CD4-positive, alpha-beta T cell treated with Interferon alpha-2 for 1 hour (primary cell): ENCODE results near the gene SLC48A1.

Experiments used
- DNase-seq, 2 donors: peaks; one replicate each; pipeline ENCODE4 v3.0.0-alpha.2; 2020 to 2022

SLC48A1 gene

GRCh38 chr12:47778881-47779280 lies 5.8 kb downstream of the SLC48A1 start:
- no peak for DNase-seq

GRCh38 chr12:47779301-47779942 lies 6.4 kb downstream of the SLC48A1 start:
- DNase-seq: peak; percentile 87 to 92

GRCh38 chr12:47779943-47780504 lies 7.0 kb downstream of the SLC48A1 start:
- no peak for DNase-seq

DNA sequence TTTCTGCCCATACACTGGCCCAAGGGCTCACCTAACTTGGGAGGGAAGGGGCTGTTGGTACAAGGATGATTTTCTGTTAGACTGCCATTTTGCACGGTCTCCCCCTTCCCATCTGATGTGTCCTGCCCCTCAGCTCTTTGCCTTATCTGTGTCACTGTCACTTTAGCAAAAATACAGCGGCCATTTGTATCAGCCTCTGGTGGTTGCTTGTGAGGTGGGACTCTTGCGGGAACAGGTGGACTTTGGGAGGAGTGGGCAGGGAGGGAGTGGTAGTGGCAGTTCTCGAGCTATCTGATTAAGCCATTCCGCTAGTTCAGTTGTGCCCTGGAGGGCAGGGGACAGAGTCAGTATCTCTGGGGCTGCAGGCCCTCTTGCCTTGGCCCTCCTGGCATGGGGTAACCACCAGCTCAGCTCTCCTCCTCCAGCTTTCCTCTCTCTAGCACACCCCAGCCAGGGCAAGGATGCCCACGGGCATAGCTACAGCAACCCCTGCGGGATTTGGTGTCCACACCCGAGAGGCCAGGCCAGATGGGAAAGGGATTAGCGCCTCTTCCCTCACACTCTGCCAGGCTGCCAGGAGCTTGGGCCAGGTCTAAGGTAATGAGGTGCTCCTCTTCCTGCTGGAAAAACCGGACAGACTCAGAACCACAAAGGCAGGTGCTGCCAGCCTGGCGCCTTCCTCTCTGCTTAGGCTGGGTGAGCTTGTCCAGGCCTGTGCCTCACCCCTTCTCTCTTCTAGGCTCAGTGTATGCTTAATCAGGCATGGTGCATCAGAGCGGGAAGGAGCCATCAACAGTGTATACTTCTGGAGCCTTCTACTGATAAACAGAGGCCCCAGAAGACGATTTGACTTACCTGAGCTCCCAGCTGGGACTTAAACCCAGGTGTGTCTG lies 8.7 kb downstream of the SLC48A1 start:
- DNase-seq: no peak

DNA sequence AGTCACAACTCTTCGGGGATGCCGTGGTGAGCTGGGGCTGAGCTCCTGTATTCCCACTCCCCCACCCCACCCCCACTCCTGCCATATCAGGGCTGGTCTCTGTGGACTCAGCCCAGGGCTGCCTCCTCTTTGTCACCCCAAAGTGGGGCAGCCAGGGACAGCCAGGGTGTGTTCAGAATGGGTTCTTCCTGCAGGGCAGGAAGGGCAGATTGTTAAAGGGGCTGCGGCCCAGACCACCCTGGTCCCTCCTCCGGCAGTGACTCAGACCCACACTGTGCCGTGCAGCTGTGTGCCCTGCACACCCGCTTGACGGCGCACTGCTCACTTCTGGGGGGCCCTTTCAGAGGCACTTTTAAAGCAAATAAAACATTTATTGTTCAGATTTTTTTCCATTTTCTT lies 9.3 kb downstream of the SLC48A1 start:
- DNase-seq: no peak

DNA sequence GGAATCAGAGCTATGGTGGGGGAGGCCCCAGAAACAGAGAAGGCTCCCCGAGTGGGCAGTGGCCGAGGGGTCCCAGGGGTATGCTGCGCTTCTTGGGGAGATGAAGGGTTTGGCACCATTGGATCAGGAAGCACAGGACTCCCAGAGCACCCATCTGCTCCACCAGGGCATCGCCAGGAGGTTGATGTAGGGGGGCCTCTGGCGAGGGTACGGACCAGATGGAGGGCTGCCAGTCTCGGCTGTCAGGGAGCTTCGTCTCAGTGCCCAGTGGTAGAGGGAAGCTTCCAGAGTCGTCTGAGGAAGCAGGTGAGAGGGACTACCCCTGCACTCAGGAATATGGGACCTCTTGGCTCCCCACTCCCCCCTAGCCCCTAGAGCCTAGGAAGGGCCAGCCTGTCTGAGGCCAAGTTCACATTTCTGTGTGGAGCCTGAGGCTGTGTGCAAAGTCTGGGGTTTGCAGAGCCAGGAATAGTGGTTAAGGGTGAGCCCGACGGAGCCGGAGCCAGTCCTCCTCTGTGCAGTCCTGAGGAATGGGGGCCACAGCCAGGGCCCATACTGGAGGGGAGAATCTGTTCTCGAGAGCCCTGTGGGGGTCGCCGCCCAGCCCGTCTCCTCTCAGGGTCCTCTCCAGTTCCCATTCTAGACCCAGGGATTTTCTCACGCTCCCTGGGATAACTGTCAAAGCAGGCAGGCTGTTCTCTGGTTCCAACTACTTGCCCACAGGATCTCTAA lies 10.2 kb downstream of the SLC48A1 start:
- DNase-seq: no peak

- DNase-seq: no peak
These were observed 11.1 kb downstream of the SLC48A1 start for GRCh38 chr12:47783821-47784819.

DNA sequence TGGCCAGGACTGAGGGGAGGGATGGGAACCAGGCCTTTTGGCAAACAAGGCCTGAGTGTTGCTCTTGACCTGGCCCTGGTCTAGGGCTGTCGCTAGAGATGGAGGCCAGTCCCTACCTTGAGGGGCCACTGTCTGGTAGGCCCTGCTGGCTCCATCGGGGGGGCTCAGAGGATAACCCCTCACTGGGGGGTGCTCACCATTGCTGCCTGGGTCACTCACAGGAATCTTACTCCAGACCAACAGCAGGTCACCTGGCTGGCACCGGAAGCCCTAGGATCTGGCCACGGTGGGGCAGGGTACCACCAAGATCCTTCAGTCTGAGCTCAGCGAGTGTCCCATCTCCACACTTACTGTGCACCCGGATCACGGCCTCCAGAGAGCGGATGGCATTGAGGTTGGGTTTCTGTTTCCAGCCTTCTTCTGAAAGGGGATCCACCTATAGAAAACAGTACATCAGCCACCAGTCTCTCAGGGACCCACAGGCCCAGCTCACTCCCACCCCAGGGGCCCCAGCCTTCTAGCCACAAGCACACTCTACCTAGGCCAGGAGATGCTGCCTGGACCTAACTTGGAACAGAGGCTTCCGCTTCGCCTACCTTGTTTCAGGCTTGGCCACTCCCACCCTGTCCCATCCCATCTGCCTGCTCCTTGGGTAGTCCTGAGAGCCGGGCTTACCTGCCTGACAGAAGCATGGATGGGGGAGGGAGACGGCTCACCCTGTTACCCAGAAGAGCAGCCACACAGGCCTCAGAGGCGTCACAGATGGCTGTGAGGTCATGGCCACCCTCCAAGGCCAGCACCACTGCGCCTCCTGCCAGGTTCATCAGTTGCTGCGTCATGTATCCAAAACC lies 12.2 kb downstream of the SLC48A1 start:
- no peak for DNase-seq

DNA sequence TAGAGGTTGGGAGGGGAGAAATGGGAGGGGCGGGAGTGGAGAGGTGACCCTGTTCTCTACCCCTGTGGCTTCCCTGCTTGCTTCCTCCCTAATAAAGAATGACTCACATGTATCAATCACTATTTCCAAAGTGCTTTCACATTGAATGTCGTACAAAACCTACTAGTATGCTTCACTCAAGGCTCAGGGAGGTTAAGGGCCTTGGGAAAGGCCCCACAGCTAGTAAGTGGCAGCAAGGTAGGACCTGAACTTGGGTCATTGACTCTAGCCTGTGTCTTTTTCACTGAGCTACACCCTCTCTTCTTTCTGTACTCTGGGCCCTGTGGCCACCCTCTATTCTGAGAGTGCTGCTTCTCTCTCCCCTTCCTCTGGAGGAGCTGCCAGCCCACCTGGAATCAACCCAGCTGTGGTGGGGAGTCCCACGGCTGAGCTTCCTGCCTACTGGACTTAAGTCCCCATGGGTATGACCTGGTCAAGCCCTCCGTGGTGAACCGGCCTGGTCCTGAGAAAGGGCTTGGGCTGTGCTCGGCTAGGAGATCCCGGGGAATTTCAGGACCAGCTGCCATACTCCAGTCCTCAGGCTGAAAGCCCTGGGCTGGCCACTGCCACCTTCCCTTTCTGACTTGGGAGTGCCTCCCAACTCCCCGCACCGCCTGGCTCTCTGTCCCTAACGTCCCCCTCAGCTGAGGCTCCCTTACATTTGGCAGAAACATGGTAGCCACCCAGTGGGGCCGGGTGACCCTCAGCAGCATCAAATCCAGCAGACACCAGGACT lies 13.0 kb downstream of the SLC48A1 start:
- no peak for DNase-seq

- DNase-seq: no peak
These were observed 13.7 kb downstream of the SLC48A1 start for GRCh38 chr12:47786662-47787280.

DNA sequence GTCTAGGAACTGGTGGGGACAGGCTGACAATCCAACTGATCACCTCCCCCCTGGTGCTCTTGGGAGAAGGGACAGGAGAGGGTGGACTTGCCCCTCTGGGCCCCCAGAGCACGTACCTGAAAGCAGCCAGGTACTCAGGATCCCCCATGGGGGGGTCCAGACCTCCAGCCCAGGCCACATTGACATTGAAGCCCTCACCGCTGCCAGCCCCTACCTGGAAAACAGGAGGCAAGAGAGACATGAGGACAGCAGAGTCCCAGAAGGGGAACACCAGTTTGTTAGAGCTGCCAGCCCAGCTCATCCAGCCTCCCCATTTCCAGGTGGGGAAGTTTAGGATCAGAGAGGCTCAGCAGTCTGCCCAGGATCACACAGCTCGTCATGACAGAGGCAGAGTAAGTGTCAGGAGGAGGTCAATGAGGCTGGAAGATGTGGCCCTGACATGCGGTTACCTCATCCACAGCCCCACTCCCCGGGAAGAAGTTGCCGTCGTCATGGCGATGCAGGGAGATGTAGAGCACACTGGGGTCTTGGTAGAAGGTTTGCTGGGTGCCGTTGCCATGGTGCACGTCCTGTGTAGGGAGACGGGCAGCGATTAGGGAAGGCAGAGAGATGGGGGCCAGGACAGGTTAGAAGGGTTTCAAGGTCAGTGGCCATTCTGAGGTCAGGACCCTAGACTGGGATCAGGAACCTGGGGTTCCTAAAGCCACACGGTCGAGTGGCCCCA lies 14.7 kb downstream of the SLC48A1 start:
- no peak for DNase-seq

DNA sequence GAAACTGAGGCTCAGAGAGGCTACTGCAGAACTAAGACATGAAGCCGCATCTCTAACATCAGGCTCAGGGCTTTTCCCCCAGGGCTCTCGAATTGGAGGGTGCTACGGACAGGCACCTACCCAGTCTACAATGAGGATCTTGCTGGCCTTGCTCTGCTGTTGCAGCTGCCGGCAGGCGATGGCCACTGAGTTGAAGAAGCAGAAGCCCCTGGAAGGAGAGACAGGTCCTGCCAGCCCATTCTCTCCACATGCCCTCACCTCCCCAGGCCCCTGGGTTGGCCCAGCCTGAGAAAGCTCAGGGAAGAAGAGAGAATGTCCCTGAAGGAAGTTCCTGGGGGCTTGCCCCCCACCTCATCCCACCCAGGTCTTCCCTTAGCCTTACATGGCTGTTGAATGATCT lies 16.1 kb downstream of the SLC48A1 start:
- DNase-seq: no peak

DNA sequence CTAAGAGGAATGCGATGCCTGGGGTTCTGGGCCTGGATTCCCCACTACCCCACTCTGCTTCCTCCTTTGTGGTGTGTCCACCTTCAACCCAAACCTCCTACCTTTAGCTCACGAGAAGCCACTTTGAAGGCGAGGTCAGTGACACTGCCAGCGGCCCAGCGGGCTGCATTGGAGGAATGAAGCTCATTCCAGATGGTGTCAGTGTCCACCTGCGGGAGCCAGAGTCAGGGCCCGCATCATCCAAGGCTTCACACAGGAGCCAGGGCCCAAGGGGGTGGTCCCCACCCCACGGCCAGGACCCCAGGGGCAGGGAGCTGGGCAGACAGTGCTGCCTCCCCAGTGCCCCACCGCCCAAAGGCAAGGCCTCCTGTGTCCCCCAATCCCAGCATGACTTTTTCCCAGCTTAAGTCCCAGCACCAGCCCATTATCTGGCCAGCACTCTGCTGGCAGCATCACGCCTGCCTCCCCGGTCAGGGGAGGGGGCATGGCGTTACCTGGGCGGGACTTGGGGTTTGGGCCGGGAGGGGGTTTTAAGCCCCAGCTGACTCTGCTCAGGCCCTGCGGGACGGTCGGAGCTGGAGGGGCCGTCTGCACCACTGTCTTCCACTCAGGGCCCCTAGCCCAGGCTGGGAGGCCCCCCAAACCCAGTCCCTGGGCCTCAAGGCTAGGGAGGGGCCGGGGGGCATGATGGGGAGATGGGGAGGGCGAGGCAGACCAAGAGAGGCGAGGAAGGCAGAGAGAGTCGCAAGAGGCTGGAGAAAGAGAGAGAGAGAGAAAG lies 16.9 kb downstream of the SLC48A1 start:
- no peak for DNase-seq

DNA sequence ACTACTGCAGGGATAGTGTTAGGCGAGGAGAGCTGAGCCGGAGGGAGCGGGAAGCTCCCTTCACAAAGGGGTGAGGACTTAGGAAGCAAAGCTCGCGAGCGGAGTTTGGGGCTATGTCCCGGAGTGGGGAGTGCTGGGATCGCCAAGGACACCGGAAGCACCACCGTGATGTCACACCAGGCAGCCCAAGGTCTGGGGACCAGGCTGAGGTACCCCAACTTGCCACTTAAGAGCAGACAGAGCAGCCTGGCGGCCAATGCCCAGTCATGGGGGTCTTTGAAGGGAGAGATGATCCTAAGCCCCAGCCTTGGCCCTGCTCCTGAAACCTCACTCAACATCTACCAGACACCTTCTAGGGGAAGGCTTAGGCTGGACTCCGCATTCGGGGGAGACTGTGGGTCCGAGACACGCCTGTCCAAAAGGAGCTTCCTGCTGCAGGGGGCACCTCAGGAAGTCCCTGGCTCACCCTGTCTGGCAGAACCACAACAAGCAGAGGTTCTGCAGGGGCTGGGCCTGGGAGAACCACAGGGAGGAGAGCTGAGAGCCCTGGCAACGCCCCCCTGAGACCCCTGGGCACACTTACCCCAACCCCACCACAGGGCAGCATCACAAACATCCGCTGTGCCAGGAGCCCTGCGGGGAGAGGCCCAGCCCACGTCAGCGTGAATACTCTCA lies 17.8 kb downstream of the SLC48A1 start:
- DNase-seq: no peak

- no peak for DNase-seq
These were observed 18.3 kb downstream of the SLC48A1 start for GRCh38 chr12:47791351-47791746.

DNA sequence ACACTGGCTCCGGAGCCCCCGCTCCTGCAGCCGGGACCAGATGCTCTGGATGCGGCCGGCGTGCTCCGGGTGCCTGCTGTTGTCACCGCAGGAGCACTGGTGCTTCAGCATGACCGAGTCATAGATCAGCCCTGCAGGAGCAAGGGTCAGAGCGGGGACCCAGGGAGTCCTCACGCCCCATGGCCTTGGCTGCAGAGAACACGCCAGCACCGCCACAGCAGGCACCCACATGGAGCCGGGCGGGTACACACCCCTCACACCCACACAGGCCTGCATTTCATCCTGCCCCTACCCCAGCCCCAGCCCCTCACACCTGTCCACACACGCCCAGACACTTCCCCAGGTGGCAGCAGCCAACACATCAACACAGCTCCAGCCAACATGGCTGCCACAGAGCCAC lies 18.8 kb downstream of the SLC48A1 start:
- DNase-seq: no peak

DNA sequence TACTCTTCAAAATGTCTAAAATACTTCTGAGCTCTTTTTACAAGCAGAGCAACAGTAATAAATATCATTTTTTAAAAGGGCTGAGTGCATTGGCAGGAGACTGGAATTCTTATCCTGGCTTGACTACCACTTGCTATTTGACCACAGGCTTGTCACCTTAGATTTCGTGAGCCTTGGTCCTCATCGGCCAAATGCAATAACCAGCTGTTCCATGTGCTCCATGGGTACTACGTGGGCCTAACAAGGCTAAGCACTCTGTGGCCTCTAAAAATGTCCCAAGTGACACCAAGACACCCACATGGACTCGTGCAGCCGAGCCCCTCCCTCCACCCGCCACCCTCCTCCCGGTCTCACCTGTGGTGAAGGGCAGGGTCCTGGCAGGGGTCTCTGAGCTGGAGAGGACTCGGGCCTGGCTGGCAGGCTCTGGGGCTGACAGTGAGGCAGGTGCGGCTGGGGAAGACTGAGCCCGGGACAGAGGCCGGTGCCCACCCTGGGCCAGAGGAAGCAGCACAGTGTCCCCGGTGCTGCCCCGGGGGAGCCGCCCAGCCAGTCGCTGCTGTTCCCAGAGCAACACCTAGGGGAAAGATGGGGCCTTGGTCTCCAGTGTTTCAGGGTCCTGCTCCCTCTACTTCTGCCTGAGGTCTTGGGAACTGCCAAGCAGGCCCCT lies 20.1 kb downstream of the SLC48A1 start:
- no peak for DNase-seq
